Suppressor macrophage (primary cell): ENCODE data around the gene KBTBD7.
"Not testable (repeated sequence)": the region's sequence is repeated elsewhere in the genome, so short reads cannot be mapped to it uniquely, and the experiment has no call there.

Experiments
- DNase-seq, 4 experiments: peaks; one replicate each; pipeline ENCODE4 v3.0.0-alpha.2; 2020 to 2022

Gene KBTBD7

GRCh38 chr13:41196011-41196410 is 1.6 kb upstream of the KBTBD7 start:
- DNase-seq = no peak

- DNase-seq = no peak
Observed at GRCh38 chr13:41193469-41193868, 900 bp downstream of the KBTBD7 start.

GRCh38 chr13:41188584-41188983 is 5.8 kb downstream of the KBTBD7 start:
- no peak for DNase-seq

GRCh38 chr13:41186481-41186880 is 7.9 kb downstream of the KBTBD7 start:
- no peak for DNase-seq

- DNase-seq = no peak
Observed at GRCh38 chr13:41182231-41182630, 12.1 kb downstream of the KBTBD7 start.

- no peak for DNase-seq
Observed at GRCh38 chr13:41179593-41180250, 14.6 kb downstream of the KBTBD7 start.

DNA sequence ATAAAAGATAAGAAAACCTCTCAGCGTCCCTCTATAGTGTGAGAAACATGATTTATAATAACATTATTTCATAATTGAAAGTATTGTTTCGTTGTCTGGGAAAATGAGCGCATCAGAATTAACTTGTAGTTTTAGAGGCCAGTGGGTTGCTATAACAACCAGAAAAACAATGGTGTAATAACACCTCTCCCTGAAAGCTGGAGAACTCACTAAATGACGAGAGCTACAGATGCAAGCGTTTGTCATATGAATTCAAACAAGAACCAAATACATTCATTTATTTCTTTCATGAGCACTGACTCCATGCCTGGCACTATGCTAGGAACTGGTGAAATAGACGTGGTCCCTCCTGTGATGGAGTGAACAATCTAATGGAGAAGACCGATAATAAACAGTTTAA is 16.3 kb downstream of the KBTBD7 start:
- DNase-seq = peak in 2 of 4 experiments; percentile 25 to 59

- DNase-seq = peak in 3 of 4 experiments; percentile 25 to 73 (median 69)
Observed at GRCh38 chr13:41177616-41178015, 16.8 kb downstream of the KBTBD7 start.

GRCh38 chr13:41175576-41175975 is 18.8 kb downstream of the KBTBD7 start:
- not testable (repeated sequence) for DNase-seq

GRCh38 chr13:41162151-41162550 is 32.2 kb downstream of the KBTBD7 start:
- no peak for DNase-seq

DNA sequence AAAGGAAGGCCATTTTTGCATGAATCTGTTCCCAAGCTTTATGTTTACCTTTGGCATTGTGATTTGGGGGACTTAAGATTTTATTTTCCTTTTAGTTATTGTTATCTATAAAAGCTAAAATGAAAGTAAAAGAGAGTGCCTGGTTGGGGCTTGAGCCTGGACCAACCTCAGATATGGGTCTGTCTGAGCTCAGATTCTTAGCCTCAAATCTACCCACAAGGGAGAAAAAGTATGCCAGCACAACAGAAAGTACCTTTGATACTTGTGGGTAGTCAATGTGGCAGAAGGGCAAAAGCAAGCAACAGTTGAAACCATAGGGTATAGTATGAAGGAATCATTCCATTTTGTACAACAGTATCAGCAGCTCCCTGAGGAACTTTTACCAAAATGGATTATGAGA is 35.2 kb downstream of the KBTBD7 start:
- no peak for DNase-seq

DNA sequence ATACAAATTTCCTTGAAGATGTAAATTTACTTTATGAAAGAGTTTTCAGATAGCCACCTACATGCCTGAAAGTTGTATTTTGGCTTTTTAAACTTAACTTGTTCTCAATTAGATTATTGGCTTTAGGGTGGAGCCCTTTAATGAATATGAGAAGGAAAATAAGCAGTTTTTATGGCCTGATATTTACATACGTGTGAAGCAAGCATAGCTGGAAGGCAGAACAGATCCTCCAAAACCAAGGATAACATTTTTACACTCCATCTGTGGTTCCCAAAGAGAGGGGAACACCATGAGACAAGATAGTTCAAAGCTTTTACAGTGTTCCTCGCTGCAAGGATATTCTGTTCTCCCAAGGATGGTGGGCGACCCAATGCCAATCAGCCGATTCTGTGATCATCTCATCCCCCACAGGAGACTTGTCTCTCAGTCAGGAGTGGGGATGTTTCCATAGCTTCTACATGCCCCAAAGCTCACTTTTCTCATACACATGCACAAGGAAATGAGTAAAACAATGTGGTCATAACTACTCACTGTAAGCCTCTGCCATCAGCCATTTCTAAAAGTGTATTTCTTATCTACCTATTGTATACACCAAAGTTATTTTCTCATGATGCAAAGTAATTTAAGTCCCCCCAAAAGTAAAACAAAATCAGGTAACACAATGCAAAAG is 37.2 kb downstream of the KBTBD7 start:
- no peak for DNase-seq

DNA sequence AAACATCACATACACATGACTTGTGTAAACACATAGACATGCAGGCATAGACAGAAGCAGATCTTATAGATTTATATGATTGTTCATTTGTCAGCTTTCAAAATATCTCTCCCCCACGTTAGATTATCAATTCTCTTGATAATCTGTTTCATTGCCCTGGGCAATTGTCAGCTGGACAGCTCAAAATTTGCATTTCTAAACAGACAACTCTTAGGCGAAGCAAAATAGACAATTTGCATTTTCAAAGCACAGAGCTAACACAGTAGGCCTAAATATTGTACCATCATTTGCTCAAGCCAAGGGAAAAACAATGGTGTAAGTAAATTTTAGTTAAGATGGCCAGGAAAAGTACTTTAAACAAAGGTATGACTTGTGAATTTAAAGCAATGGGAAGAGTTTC is 37.7 kb downstream of the KBTBD7 start:
- DNase-seq = no peak

- no peak for DNase-seq
Observed at GRCh38 chr13:41154042-41154441, 40.3 kb downstream of the KBTBD7 start.

- no peak for DNase-seq
Observed at GRCh38 chr13:41152005-41152404, 42.4 kb downstream of the KBTBD7 start.

- no peak for DNase-seq
Observed at GRCh38 chr13:41150058-41150457, 44.3 kb downstream of the KBTBD7 start.

DNA sequence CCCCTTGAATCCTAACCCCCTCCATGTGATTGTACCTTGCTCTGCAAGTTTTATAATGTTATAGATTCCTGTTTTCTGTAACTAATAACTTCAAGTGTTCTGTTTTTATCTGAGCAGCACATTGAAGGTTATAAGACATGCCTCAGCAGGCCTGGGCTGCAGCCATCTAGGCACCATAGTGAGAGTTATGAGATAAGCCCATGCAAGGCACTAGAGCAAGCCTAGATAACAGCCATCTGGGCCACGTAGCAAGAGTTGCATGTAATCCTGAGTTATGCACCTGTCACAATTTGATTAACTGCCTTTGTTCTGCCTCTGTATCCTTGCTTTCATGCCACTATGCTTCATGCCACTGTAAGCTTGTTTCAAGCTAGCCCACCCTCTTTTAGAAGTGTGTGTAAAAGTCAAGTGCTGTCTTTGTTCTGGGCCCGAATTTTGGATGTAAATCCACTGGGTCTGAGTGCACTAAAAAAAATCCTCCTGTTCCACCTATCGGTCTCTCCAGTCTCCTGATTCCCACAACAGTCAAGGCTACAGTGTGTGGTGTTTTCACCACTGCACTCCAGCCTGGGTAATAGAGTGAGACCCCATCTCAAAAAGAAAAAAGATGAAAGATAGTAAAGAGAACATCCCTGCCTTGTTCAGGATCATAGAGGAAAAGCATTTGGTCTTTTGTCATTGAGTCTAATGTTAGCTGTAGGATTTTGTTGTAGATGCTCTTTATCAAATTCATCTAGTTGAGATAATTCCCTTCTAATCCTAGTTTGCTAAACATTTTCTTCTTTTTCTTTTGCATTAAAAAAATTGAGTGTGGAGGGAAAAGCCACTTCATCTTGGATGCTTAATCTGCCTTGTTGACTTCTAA is 45.7 kb downstream of the KBTBD7 start:
- DNase-seq = no peak

GRCh38 chr13:41145136-41145908 is 49.0 kb downstream of the KBTBD7 start:
- no peak for DNase-seq

GRCh38 chr13:41144576-41144975 is 49.8 kb downstream of the KBTBD7 start:
- no peak for DNase-seq
